Vagina (tissue), 2 donors: ENCODE measurements around the gene WWOX. TPM values are rescaled to one million over a fixed set of nuclear protein-coding genes. Genes with fewer than 3 reads are reported as not detected.

Source experiments
- DNase-seq, 2 donors: peaks; one replicate each; pipeline ENCODE4 v3.0.0-alpha.2; 2017; ENCODE audit errors: extremely low spot score in 2 of 2
- H3K27ac ChIP-seq: fragments of 200-600 bp; sonication (generic); one replicate; pipeline ENCODE4 v1.5.1; 2019
- H3K27me3 ChIP-seq: fragments of 200-600 bp; sonication (generic); one replicate; pipeline ENCODE4 v1.5.1; 2019
- H3K36me3 ChIP-seq, 2 donors: fragments of 200-600 bp; sonication (generic); one replicate each; pipeline ENCODE4 v1.5.1; 2017 to 2019
- H3K4me1 ChIP-seq: fragments of 200-600 bp; sonication (generic); one replicate; pipeline ENCODE4 v1.5.1; 2019
- H3K4me3 ChIP-seq, 2 donors: fragments of 200-600 bp; sonication (generic); 1 replicate in 1 of 2; 2 replicates in 1 of 2; pipeline ENCODE4 v1.5.1; 2016 to 2019
- H3K9me3 ChIP-seq: fragments of 200-600 bp; sonication (generic); one replicate; pipeline ENCODE4 v1.5.1; 2019
- CTCF ChIP-seq, 3 experiments: fragments of 450-650 bp in 2 of 3; fragments of 200-600 bp in 1 of 3; sonication (generic) in 1 of 3; IDR thresholded peaks; one replicate each; pipeline ENCODE4 v1.5.1; 2017 to 2019; ENCODE audit warnings: antibody characterized with exemption in 3 of 3, mild to moderate bottlenecking in 2 of 3, moderate library complexity in 2 of 3
- POLR2A ChIP-seq, 2 donors: fragments of 450-650 bp; IDR thresholded peaks; one replicate each; pipeline ENCODE4 v1.6.1; 2017; ENCODE audit warnings: antibody characterized with exemption in 2 of 2, mild to moderate bottlenecking in 2 of 2, moderate library complexity in 2 of 2
- POLR2AphosphoS5 ChIP-seq, 2 donors: sonication (generic); formaldehyde crosslinking; IDR thresholded peaks; one replicate each; pipeline ENCODE4 v1.9.0; 2017; ENCODE audit warnings: antibody characterized with exemption in 2 of 2, mild to moderate bottlenecking in 2 of 2, low read depth in 1 of 2; ENCODE audit not compliant: insufficient read depth in 1 of 2
- intact Hi-C: fragments of 100-400 bp; cut with DNase I; formaldehyde crosslinking; loops from one replicate; pipeline ENCODE4 v1.15.1; 2023
- total RNA-seq: library from RNA; depleted of rRNA; stranded (reverse); fragments of >200 nt; gene quantifications from one replicate; pipeline ENCODE4 v1.2.3, GENCODE V29; 2016

WWOX gene
- total RNA-seq, 1 donor from 2014 or later, result 33.1 TPM

GRCh38 chr16:78257376-78257728 lies 157.9 kb downstream of the WWOX start:
- Histone ChIP-seq H3K27me3 (no peaks in the 10 kb centered on the region), H3K27ac (no peak overlapping the region), H3K9me3 (no peaks in the 10 kb centered on the region), H3K36me3 (no peaks in the 10 kb centered on the region), H3K4me1 (peaks cover 7% of the 10 kb centered on the region), H3K4me3 (no peak overlapping the region)
- no peak for DNase-seq
- intact Hi-C loops, result no loop called here
- TF ChIP-seq CTCF (IDR thresholded peaks at IDR 0.05), result no peak
- TF ChIP-seq POLR2A (IDR thresholded peaks at IDR 0.05), result no peak
- no peak for TF ChIP-seq POLR2AphosphoS5 (IDR thresholded peaks at IDR 0.05; ENCODE audit: insufficient read depth in 1 of 2, low read depth in 1 of 2)

GRCh38 chr16:78258375-78259065 lies 159.1 kb downstream of the WWOX start:
- TF ChIP-seq POLR2A (IDR thresholded peaks at IDR 0.05) (no peak), CTCF (IDR thresholded peaks at IDR 0.05) (no peak), POLR2AphosphoS5 (IDR thresholded peaks at IDR 0.05; ENCODE audit: insufficient read depth in 1 of 2, low read depth in 1 of 2) (no peak)
- Histone ChIP-seq H3K27ac (peak overlapping the region; percentile 27), H3K36me3 (no peaks in the 10 kb centered on the region), H3K27me3 (no peaks in the 10 kb centered on the region), H3K4me1 (peaks cover 7% of the 10 kb centered on the region), H3K4me3 (no peak overlapping the region), H3K9me3 (no peaks in the 10 kb centered on the region)
- no peak for DNase-seq
- intact Hi-C loops, result no loop called here

- H3K4me1 ChIP-seq, result peaks cover 7% of the 10 kb centered on the region
- H3K27ac ChIP-seq, result no peak overlapping the region
- no peak for DNase-seq
- H3K36me3 ChIP-seq, result no peaks in the 10 kb centered on the region
- H3K27me3 ChIP-seq, result no peaks in the 10 kb centered on the region
- intact Hi-C loops, result no loop called here
- no peaks in the 10 kb centered on the region for H3K9me3 ChIP-seq
- TF ChIP-seq POLR2AphosphoS5 (IDR thresholded peaks at IDR 0.05; ENCODE audit: insufficient read depth in 1 of 2, low read depth in 1 of 2), result no peak
- no peak for TF ChIP-seq CTCF (IDR thresholded peaks at IDR 0.05)
- no peak for TF ChIP-seq POLR2A (IDR thresholded peaks at IDR 0.05)
- H3K4me3 ChIP-seq, result no peak overlapping the region
These were observed 160.4 kb downstream of the WWOX start for GRCh38 chr16:78259873-78260272.

GRCh38 chr16:78264642-78265041 lies 165.2 kb downstream of the WWOX start:
- no peak for TF ChIP-seq POLR2A (IDR thresholded peaks at IDR 0.05)
- no peak for TF ChIP-seq POLR2AphosphoS5 (IDR thresholded peaks at IDR 0.05; ENCODE audit: insufficient read depth in 1 of 2, low read depth in 1 of 2)
- TF ChIP-seq CTCF (IDR thresholded peaks at IDR 0.05), result no peak
- intact Hi-C loops, result no loop called here
- Histone ChIP-seq H3K36me3 (no peaks in the 10 kb centered on the region), H3K4me3 (no peak overlapping the region), H3K4me1 (no peaks in the 10 kb centered on the region), H3K27ac (no peak overlapping the region), H3K27me3 (no peaks in the 10 kb centered on the region), H3K9me3 (no peaks in the 10 kb centered on the region)
- DNase-seq, result no peak

GRCh38 chr16:78269256-78269655 lies 169.8 kb downstream of the WWOX start:
- no peaks in the 10 kb centered on the region for H3K4me1 ChIP-seq
- TF ChIP-seq POLR2A (IDR thresholded peaks at IDR 0.05) (no peak), POLR2AphosphoS5 (IDR thresholded peaks at IDR 0.05; ENCODE audit: insufficient read depth in 1 of 2, low read depth in 1 of 2) (no peak), CTCF (IDR thresholded peaks at IDR 0.05) (no peak)
- intact Hi-C loops, result no loop called here

More at GRCh38 chr16:78269256-78269655, 169.8 kb downstream of the WWOX start:
- Histone ChIP-seq H3K27me3 (no peaks in the 10 kb centered on the region), H3K9me3 (no peaks in the 10 kb centered on the region), H3K4me3 (no peak overlapping the region), H3K36me3 (no peaks in the 10 kb centered on the region), H3K27ac (no peak overlapping the region)
- DNase-seq, result no peak
